Measurements from ENCODE around the gene EXOC3. TPM values are rescaled to one million over a fixed set of nuclear protein-coding genes. Genes with fewer than 3 reads are reported as not detected.

Gene EXOC3
- total and polyA plus RNA-seq, 10 of the 15 experiments (the other 5 are each of a cell fraction or from before 2014, with no cell fraction given): 1.6 to 53.0 (median 27.9) TPM

DNA sequence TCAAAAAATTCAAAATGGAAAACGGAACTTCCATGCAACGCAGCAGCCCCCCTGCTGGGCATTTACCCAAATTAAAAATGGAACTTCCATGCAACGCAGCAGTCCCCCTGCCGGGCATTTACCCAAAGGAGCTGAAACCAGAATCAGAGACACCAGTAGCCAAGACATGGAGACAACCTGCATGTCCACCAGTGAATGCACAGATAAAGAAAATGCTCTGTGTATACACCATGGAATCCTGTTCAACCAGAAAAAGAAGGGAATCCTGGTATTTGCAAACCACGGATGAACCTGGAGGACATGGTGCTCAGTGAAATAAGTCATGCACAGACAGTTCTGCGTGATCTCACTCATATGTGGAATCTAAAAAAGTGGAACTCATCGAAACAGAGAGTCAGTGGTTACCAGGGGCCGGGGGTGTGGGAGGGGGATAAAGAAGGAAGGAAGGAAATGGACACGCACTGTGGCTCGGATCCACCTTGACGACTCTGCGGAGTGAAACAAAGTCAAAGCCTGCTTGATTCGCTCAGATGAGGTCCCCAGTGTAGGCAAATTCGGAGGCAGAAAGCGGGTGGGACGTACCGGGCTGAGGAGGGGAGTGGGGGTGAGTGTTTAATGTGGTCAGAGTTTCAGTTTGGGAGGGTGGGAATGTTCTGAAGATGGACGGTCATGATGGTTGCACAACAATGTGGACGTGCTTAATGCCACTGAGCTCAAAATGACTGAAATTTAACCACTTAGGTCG lies 40.2 kb upstream of the EXOC3 start (continued):
- TF ChIP-seq, protein P1, sequence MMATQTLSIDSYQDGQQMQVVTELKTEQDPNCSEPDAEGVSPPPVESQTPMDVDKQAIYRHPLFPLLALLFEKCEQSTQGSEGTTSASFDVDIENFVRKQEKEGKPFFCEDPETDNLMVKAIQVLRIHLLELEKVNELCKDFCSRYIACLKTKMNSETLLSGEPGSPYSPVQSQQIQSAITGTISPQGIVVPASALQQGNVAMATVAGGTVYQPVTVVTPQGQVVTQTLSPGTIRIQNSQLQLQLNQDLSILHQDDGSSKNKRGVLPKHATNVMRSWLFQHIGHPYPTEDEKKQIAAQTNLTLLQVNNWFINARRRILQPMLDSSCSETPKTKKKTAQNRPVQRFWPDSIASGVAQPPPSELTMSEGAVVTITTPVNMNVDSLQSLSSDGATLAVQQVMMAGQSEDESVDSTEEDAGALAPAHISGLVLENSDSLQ (IDR thresholded peaks at IDR 0.05): no peak
- no peak for TF ChIP-seq NFYA (IDR thresholded peaks at IDR 0.05; ENCODE audit: borderline replicate concordance, low read depth, low read length)
- peak; percentile 99 for TF ChIP-seq EED (IDR thresholded peaks at IDR 0.05; ENCODE audit: low read depth)
- TF ChIP-seq NR2C2 (IDR thresholded peaks at IDR 0.05; ENCODE audit: borderline replicate concordance, control insufficient read depth, insufficient read length, low read depth): no peak
- TF ChIP-seq, protein P2, sequence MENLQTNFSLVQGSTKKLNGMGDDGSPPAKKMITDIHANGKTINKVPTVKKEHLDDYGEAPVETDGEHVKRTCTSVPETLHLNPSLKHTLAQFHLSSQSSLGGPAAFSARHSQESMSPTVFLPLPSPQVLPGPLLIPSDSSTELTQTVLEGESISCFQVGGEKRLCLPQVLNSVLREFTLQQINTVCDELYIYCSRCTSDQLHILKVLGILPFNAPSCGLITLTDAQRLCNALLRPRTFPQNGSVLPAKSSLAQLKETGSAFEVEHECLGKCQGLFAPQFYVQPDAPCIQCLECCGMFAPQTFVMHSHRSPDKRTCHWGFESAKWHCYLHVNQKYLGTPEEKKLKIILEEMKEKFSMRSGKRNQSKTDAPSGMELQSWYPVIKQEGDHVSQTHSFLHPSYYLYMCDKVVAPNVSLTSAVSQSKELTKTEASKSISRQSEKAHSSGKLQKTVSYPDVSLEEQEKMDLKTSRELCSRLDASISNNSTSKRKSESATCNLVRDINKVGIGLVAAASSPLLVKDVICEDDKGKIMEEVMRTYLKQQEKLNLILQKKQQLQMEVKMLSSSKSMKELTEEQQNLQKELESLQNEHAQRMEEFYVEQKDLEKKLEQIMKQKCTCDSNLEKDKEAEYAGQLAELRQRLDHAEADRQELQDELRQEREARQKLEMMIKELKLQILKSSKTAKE (IDR thresholded peaks at IDR 0.05; ENCODE audit: low read depth, poor library complexity, severe bottlenecking): peak; percentile 52
- TF ChIP-seq WRNIP1 (IDR thresholded peaks at IDR 0.05; ENCODE audit: borderline replicate concordance, low read depth, low read length): no peak
- TF ChIP-seq SMARCA5 (IDR thresholded peaks at IDR 0.05): no peak
- TF ChIP-seq JUND (IDR thresholded peaks at IDR 0.05; ENCODE audit: low read depth, low read length): peak; percentile 26; the same call in 1 of the 2 replicates
- TF ChIP-seq, protein P3, sequence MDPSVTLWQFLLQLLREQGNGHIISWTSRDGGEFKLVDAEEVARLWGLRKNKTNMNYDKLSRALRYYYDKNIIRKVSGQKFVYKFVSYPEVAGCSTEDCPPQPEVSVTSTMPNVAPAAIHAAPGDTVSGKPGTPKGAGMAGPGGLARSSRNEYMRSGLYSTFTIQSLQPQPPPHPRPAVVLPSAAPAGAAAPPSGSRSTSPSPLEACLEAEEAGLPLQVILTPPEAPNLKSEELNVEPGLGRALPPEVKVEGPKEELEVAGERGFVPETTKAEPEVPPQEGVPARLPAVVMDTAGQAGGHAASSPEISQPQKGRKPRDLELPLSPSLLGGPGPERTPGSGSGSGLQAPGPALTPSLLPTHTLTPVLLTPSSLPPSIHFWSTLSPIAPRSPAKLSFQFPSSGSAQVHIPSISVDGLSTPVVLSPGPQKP (IDR thresholded peaks at IDR 0.05; ENCODE audit: low read depth, low read length): no peak
- peak; percentile 92 for TF ChIP-seq CREM (IDR thresholded peaks at IDR 0.05; ENCODE audit: low read depth)
- TF ChIP-seq, protein P4, sequence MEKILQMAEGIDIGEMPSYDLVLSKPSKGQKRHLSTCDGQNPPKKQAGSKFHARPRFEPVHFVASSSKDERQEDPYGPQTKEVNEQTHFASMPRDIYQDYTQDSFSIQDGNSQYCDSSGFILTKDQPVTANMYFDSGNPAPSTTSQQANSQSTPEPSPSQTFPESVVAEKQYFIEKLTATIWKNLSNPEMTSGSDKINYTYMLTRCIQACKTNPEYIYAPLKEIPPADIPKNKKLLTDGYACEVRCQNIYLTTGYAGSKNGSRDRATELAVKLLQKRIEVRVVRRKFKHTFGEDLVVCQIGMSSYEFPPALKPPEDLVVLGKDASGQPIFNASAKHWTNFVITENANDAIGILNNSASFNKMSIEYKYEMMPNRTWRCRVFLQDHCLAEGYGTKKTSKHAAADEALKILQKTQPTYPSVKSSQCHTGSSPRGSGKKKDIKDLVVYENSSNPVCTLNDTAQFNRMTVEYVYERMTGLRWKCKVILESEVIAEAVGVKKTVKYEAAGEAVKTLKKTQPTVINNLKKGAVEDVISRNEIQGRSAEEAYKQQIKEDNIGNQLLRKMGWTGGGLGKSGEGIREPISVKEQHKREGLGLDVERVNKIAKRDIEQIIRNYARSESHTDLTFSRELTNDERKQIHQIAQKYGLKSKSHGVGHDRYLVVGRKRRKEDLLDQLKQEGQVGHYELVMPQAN (conservative IDR thresholded peaks at IDR 0.05): no peak
- peak; percentile 90 for TF ChIP-seq POU2F2 (IDR thresholded peaks at IDR 0.05; ENCODE audit: borderline replicate concordance, low read depth, low read length)
- no peak for TF ChIP-seq KDM1A (IDR thresholded peaks at IDR 0.05; ENCODE audit: borderline replicate concordance)
- TF ChIP-seq EGR1 (IDR thresholded peaks at IDR 0.05; ENCODE audit: borderline replicate concordance in 1 of 2, low read depth in 2 of 2, low read length in 2 of 2): peak in 1 of 2 experiments; percentile 93; a peak in 2 of 3 replicates
- peak; percentile 77 for TF ChIP-seq PML (IDR thresholded peaks at IDR 0.05; ENCODE audit: low read length)
- TF ChIP-seq, protein P5, sequence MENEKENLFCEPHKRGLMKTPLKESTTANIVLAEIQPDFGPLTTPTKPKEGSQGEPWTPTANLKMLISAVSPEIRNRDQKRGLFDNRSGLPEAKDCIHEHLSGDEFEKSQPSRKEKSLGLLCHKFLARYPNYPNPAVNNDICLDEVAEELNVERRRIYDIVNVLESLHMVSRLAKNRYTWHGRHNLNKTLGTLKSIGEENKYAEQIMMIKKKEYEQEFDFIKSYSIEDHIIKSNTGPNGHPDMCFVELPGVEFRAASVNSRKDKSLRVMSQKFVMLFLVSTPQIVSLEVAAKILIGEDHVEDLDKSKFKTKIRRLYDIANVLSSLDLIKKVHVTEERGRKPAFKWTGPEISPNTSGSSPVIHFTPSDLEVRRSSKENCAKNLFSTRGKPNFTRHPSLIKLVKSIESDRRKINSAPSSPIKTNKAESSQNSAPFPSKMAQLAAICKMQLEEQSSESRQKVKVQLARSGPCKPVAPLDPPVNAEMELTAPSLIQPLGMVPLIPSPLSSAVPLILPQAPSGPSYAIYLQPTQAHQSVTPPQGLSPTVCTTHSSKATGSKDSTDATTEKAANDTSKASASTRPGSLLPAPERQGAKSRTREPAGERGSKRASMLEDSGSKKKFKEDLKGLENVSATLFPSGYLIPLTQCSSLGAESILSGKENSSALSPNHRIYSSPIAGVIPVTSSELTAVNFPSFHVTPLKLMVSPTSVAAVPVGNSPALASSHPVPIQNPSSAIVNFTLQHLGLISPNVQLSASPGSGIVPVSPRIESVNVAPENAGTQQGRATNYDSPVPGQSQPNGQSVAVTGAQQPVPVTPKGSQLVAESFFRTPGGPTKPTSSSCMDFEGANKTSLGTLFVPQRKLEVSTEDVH (IDR thresholded peaks at IDR 0.05; ENCODE audit: low read depth, partially characterized antibody): no peak
- TF ChIP-seq, protein P6, sequence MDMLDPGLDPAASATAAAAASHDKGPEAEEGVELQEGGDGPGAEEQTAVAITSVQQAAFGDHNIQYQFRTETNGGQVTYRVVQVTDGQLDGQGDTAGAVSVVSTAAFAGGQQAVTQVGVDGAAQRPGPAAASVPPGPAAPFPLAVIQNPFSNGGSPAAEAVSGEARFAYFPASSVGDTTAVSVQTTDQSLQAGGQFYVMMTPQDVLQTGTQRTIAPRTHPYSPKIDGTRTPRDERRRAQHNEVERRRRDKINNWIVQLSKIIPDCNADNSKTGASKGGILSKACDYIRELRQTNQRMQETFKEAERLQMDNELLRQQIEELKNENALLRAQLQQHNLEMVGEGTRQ (IDR thresholded peaks at IDR 0.05; ENCODE audit: borderline replicate concordance, low read depth, low read length): no peak
- TF ChIP-seq MEF2B (IDR thresholded peaks at IDR 0.05; ENCODE audit: partially characterized antibody, poor library complexity, severe bottlenecking): peak; percentile 34
- no peak for TF ChIP-seq NR2C1 (IDR thresholded peaks at IDR 0.05)
